GM19397 (cell line): ENCODE data around the gene LUZP2.

Source experiments
- ATAC-seq: cut with Tn5 transposase; IDR thresholded peaks from one replicate; pipeline ENCODE4 v1.9.1; 2021; ENCODE audit warnings: mild to moderate bottlenecking, moderate library complexity; ENCODE audit not compliant: unreplicated experiment

LUZP2 gene

GRCh38 chr11:24560324-24560723, 63.5 kb downstream of the LUZP2 start:
- no peak for ATAC-seq

- no peak for ATAC-seq
Observed at GRCh38 chr11:24567380-24567779, 70.5 kb downstream of the LUZP2 start.

GRCh38 chr11:24572376-24572775, 75.5 kb downstream of the LUZP2 start:
- no peak for ATAC-seq

- no peak for ATAC-seq
Observed at GRCh38 chr11:24574461-24574860, 77.6 kb downstream of the LUZP2 start.

- no peak for ATAC-seq
Observed at GRCh38 chr11:24575392-24575791, 78.5 kb downstream of the LUZP2 start.

- ATAC-seq, result no peak
Observed at GRCh38 chr11:24585192-24585591, 88.3 kb downstream of the LUZP2 start.

GRCh38 chr11:24587635-24588034, 90.8 kb downstream of the LUZP2 start:
- no peak for ATAC-seq

- no peak for ATAC-seq
Observed at GRCh38 chr11:24588081-24588480, 91.2 kb downstream of the LUZP2 start.

GRCh38 chr11:24589064-24589463, 92.2 kb downstream of the LUZP2 start:
- ATAC-seq, result no peak

- ATAC-seq, result no peak
Observed at GRCh38 chr11:24591283-24591682, 94.4 kb downstream of the LUZP2 start.

- no peak for ATAC-seq
Observed at GRCh38 chr11:24592360-24592759, 95.5 kb downstream of the LUZP2 start.

- ATAC-seq, result no peak
Observed at GRCh38 chr11:24593332-24593731, 96.5 kb downstream of the LUZP2 start.

- ATAC-seq, result no peak
Observed at GRCh38 chr11:24594401-24594800, 97.5 kb downstream of the LUZP2 start.

- ATAC-seq, result no peak
Observed at GRCh38 chr11:24598641-24599040, 101.8 kb downstream of the LUZP2 start.

- no peak for ATAC-seq
Observed at GRCh38 chr11:24609192-24610119, 112.6 kb downstream of the LUZP2 start.

GRCh38 chr11:24615451-24616160, 118.8 kb downstream of the LUZP2 start:
- ATAC-seq, result no peak

- ATAC-seq, result no peak
Observed at GRCh38 chr11:24617856-24618255, 121.0 kb downstream of the LUZP2 start.

- ATAC-seq, result no peak
Observed at GRCh38 chr11:24619900-24620299, 123.0 kb downstream of the LUZP2 start.

- no peak for ATAC-seq
Observed at GRCh38 chr11:24622262-24622661, 125.4 kb downstream of the LUZP2 start.

GRCh38 chr11:24623121-24623520, 126.3 kb downstream of the LUZP2 start:
- ATAC-seq, result no peak

GRCh38 chr11:24624432-24624831, 127.6 kb downstream of the LUZP2 start:
- ATAC-seq, result no peak

GRCh38 chr11:24625975-24626374, 129.1 kb downstream of the LUZP2 start:
- ATAC-seq, result no peak
